ENCODE results near the gene ABCB1.
A peak's percentile ranks its signal among the peaks of the same experiment; 100 is the strongest.

ABCB1 gene

GRCh38 chr7:87600130-87601124 is at the start of gene ABCB1:
Gene ABCB1, minus strand, starts transcription at chr7:87600884. Its CDS starts 700 bp downstream, at chr7:87600184.
- DNase-seq: peak; percentile 30

GRCh38 chr7:87648316-87648715 is 47.6 kb upstream of the ABCB1 start:
- DNase-seq: no peak

- DNase-seq: no peak
These were observed 44.8 kb upstream of the ABCB1 start for GRCh38 chr7:87645446-87645845.

- no peak for DNase-seq
These were observed 35.2 kb upstream of the ABCB1 start for GRCh38 chr7:87635921-87636320.

- no peak for DNase-seq
These were observed 28.3 kb upstream of the ABCB1 start for GRCh38 chr7:87628780-87629569.

GRCh38 chr7:87627634-87627994 is 26.9 kb upstream of the ABCB1 start:
- DNase-seq: no peak

GRCh38 chr7:87625101-87625500 is 24.4 kb upstream of the ABCB1 start:
- no peak for DNase-seq

GRCh38 chr7:87624628-87625027 is 23.9 kb upstream of the ABCB1 start:
- DNase-seq: no peak

- no peak for DNase-seq
These were observed 14.5 kb upstream of the ABCB1 start for GRCh38 chr7:87615197-87615596.

GRCh38 chr7:87609916-87610315 is 9.2 kb upstream of the ABCB1 start:
- DNase-seq: no peak

GRCh38 chr7:87608431-87608830 is 7.7 kb upstream of the ABCB1 start:
- DNase-seq: no peak

GRCh38 chr7:87604264-87604663 is 3.6 kb upstream of the ABCB1 start:
- no peak for DNase-seq

- DNase-seq: no peak
These were observed 1.3 kb downstream of the ABCB1 start for GRCh38 chr7:87599336-87599735.

- no peak for DNase-seq
These were observed 2.3 kb downstream of the ABCB1 start for GRCh38 chr7:87598234-87599009.

- DNase-seq: no peak
These were observed 4.0 kb downstream of the ABCB1 start for GRCh38 chr7:87596696-87597095.

GRCh38 chr7:87596136-87596535 is 4.5 kb downstream of the ABCB1 start:
- no peak for DNase-seq

GRCh38 chr7:87592300-87592699 is 8.4 kb downstream of the ABCB1 start:
- DNase-seq: no peak

- DNase-seq: no peak
These were observed 9.5 kb downstream of the ABCB1 start for GRCh38 chr7:87591211-87591610.

- no peak for DNase-seq
These were observed 10.1 kb downstream of the ABCB1 start for GRCh38 chr7:87590578-87590977.

- no peak for DNase-seq
These were observed 11.1 kb downstream of the ABCB1 start for GRCh38 chr7:87589631-87590030.

GRCh38 chr7:87581723-87582122 is 19.0 kb downstream of the ABCB1 start:
- no peak for DNase-seq

- no peak for DNase-seq
These were observed 20.0 kb downstream of the ABCB1 start for GRCh38 chr7:87580636-87581035.

- DNase-seq: no peak
These were observed 25.2 kb downstream of the ABCB1 start for GRCh38 chr7:87575521-87575920.

Data from HCEC 1CT (cell line).